Fibroblast of lung (primary cell): ENCODE data around the gene ARF1. TPM values are rescaled to one million over a fixed set of nuclear protein-coding genes. Genes with fewer than 3 reads are reported as not detected.
A peak's percentile ranks its signal among the peaks of the same experiment; 100 is the strongest.

ENCODE experiments used
- DNase-seq, 2 donors: peaks; one replicate each; pipeline versions ENCODE4 v3.0.0 to v3.0.0-alpha.2; 2010; ENCODE audit warnings: low read depth in 2 of 2
- H2AFZ ChIP-seq: 2 replicates; pipeline ENCODE4 v1.5.1; 2012; ENCODE audit warnings: low read length, control low read depth, inconsistent platforms
- H3K27ac ChIP-seq: 2 replicates; pipeline ENCODE4 v1.5.1; 2011; ENCODE audit warnings: low read length, control low read depth; ENCODE audit not compliant: insufficient read depth
- H3K27me3 ChIP-seq: 2 replicates; pipeline ENCODE4 v1.5.1; 2011; ENCODE audit warnings: mild to moderate bottlenecking, low read length; ENCODE audit not compliant: control insufficient read depth, insufficient read depth
- H3K36me3 ChIP-seq: 2 replicates; pipeline ENCODE4 v1.5.1; 2011; ENCODE audit warnings: low read length; ENCODE audit not compliant: control insufficient read depth, insufficient read depth
- H3K4me1 ChIP-seq: 2 replicates; pipeline ENCODE4 v1.5.1; 2011; ENCODE audit warnings: low read length; ENCODE audit not compliant: control insufficient read depth, insufficient read depth; ENCODE audit errors: extremely low read depth
- H3K4me2 ChIP-seq: 2 replicates; pipeline ENCODE4 v1.5.1; 2011; ENCODE audit warnings: low read length, control low read depth; ENCODE audit not compliant: insufficient read depth; ENCODE audit errors: extremely low read depth
- H3K4me3 ChIP-seq, 4 experiments: fragments of 200-600 bp in 1 of 4; sonication (generic) in 1 of 4; replicated peaks in 1 of 4; 2 replicates each; pipeline ENCODE4 v1.5.1; 2011 to 2016; ENCODE audit warnings: low read length in 4 of 4, low read depth in 3 of 4, mild to moderate bottlenecking in 3 of 4, control low read depth in 2 of 4, inconsistent platforms in 1 of 4, mixed read lengths in 1 of 4; ENCODE audit not compliant: insufficient read depth in 1 of 4; ENCODE audit errors: control extremely low read depth in 1 of 4
- H3K79me2 ChIP-seq: 2 replicates; pipeline ENCODE4 v1.5.1; 2012; ENCODE audit warnings: mild to moderate bottlenecking, low read length, inconsistent platforms; ENCODE audit not compliant: control insufficient read depth, insufficient read depth
- H3K9ac ChIP-seq: 2 replicates; pipeline ENCODE4 v1.5.1; 2011; ENCODE audit warnings: mild to moderate bottlenecking, low read length, control low read depth; ENCODE audit not compliant: insufficient read depth
- H3K9me3 ChIP-seq: 2 replicates; pipeline ENCODE4 v1.5.1; 2012; ENCODE audit warnings: low read depth, low read length; ENCODE audit not compliant: control insufficient read depth, insufficient read depth
- H4K20me1 ChIP-seq: 2 replicates; pipeline ENCODE4 v1.5.1; 2011; ENCODE audit warnings: low read length; ENCODE audit not compliant: control insufficient read depth, insufficient read depth; ENCODE audit errors: extremely low read depth
- CTCF ChIP-seq, 2 donors: IDR thresholded peaks in 1 of 2; conservative IDR thresholded peaks in 1 of 2; 1 replicate in 1 of 2; 2 replicates in 1 of 2; pipeline ENCODE4 v1.5.1; 2011 to 2012; ENCODE audit warnings: low read length in 2 of 2, control low read depth in 1 of 2, inconsistent platforms in 1 of 2, low read depth in 1 of 2, mild to moderate bottlenecking in 1 of 2
- EZH2 ChIP-seq: IDR thresholded peaks from 2 replicates; pipeline ENCODE4 v1.5.1; 2012; ENCODE audit warnings: low read length, control low read depth, mild to moderate bottlenecking; ENCODE audit errors: missing control alignments
- polyA plus RNA-seq, 2 donors: library from polyadenylated mRNA; depleted of rRNA in 1 of 2; stranded (reverse) in 1 of 2; unstranded in 1 of 2; fragments of >200 nt; gene quantifications; 2 replicates each; pipeline ENCODE4 v1.2.1, GENCODE V29; 2011 to 2012; ENCODE audit warnings: missing spikeins in 1 of 2
- total RNA-seq: library from RNA; depleted of rRNA; stranded (reverse); fragments of >200 nt; gene quantifications from 2 replicates; pipeline ENCODE4 v1.2.1, GENCODE V29; 2014

The ARF1 gene
- total and polyA plus RNA-seq, 2 donors (not counting 1 experiment from before 2014, with no cell fraction given) = 261 to 546 TPM

- Histone ChIP-seq H3K36me3 (peaks cover 9% of the 10 kb centered on the region), H3K79me2 (peaks cover 13% of the 10 kb centered on the region), H3K9ac (peak overlapping the region; percentile 87), H3K4me3 (peak overlapping the region; percentile 68 to 98 (median 81)), H3K27ac (peak overlapping the region; percentile 79), H4K20me1 (no peaks in the 10 kb centered on the region), H3K4me1 (no peaks in the 10 kb centered on the region), H2AFZ (peak overlapping the region; percentile 80), H3K9me3 (no peaks in the 10 kb centered on the region), H3K27me3 (no peaks in the 10 kb centered on the region), H3K4me2 (peak overlapping the region; percentile 91)
- no peak for DNase-seq
- no peak for TF ChIP-seq CTCF (conservative IDR thresholded peaks at IDR 0.05 in 1 of 2, IDR thresholded peaks at IDR 0.05 in 1 of 2; ENCODE audit: low read depth in 1 of 2, low read length in 2 of 2)
These were observed 26.2 kb downstream of the ARF1 start for GRCh38 chr1:228108742-228109072.

- H3K36me3 ChIP-seq = peaks cover 9% of the 10 kb centered on the region
- DNase-seq = peak; percentile 94
- H2AFZ ChIP-seq = peak within 1 kb of the TSS; percentile 85
- no peaks in the 10 kb centered on the region for H3K27me3 ChIP-seq
- H3K27ac ChIP-seq = peak within 1 kb of the TSS; percentile 90
- peaks cover 13% of the 10 kb centered on the region for H3K79me2 ChIP-seq
- peak within 1 kb of the TSS; percentile 91 for H3K4me2 ChIP-seq
- H3K9ac ChIP-seq = peak within 1 kb of the TSS; percentile 87
- no peaks in the 10 kb centered on the region for H3K9me3 ChIP-seq
- TF ChIP-seq EZH2 = no peak
- TF ChIP-seq CTCF (conservative IDR thresholded peaks at IDR 0.05 in 1 of 2, IDR thresholded peaks at IDR 0.05 in 1 of 2; ENCODE audit: low read depth in 1 of 2, low read length in 2 of 2) = no peak
- no peaks in the 10 kb centered on the region for H4K20me1 ChIP-seq
- no peaks in the 10 kb centered on the region for H3K4me1 ChIP-seq
- H3K4me3 ChIP-seq = peak within 1 kb of the TSS; percentile 68 to 98 (median 92)
These were observed 26.8 kb downstream of the ARF1 start, which contains the start of gene MRPL55 for GRCh38 chr1:228109073-228109961. TSS of gene MRPL55 (minus strand) at chr1:228109299. CDS start at chr1:228108260, 1,039 bp downstream.

GRCh38 chr1:228109962-228110488, 27.5 kb downstream of the ARF1 start:
- Histone ChIP-seq H3K27ac (peak overlapping the region; percentile 90), H2AFZ (peak overlapping the region; percentile 85), H3K4me1 (no peaks in the 10 kb centered on the region), H3K36me3 (peaks cover 8% of the 10 kb centered on the region), H3K27me3 (no peaks in the 10 kb centered on the region), H3K4me2 (peak overlapping the region; percentile 83), H3K79me2 (peaks cover 13% of the 10 kb centered on the region), H3K4me3 (peak overlapping the region; percentile 68 to 98 (median 89)), H3K9ac (peak overlapping the region; percentile 85), H4K20me1 (no peaks in the 10 kb centered on the region), H3K9me3 (no peaks in the 10 kb centered on the region)
- TF ChIP-seq CTCF (conservative IDR thresholded peaks at IDR 0.05 in 1 of 2, IDR thresholded peaks at IDR 0.05 in 1 of 2; ENCODE audit: low read depth in 1 of 2, low read length in 2 of 2) = no peak
- no peak for TF ChIP-seq EZH2
- DNase-seq = peak in 1 of 2 donors; percentile 37
